NCI-H2107 treated with DMSO at 0.1 percent for 48 hours (cell line): ENCODE data around the gene RAB7B.

Experiments
- DNase-seq: peaks from one replicate; lab custom pipeline; 2025; ENCODE audit not compliant: unreplicated experiment; lab: John Stamatoyannopoulos, UW

The RAB7B gene

DNA sequence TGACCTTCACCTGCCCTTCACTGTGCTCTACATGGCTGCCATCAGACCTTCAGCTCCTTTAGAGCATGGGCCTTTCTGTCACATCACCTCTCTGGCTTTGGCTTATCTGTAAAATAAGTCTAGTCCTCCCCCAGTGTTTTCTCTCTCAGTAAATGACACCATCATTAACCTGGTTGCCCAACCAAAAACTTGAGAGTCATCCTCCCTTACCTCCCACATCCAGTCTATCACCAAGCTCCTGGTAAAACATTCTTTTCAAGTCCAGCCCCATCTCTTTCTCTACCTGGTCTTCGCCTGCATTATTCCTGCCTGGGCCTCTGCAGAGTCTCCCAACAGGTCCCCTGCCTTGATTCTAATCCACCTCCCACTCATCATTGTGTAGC, 73.0 kb downstream of the RAB7B start:
- no peak for DNase-seq

- DNase-seq = no peak
Measured at GRCh38 chr1:205929496-205930194, 73.5 kb downstream of the RAB7B start.

- DNase-seq = no peak
Measured at GRCh38 chr1:205928317-205928716, 74.9 kb downstream of the RAB7B start.

- DNase-seq = no peak
Measured at GRCh38 chr1:205927676-205928075, 75.5 kb downstream of the RAB7B start.

- no peak for DNase-seq
Measured at GRCh38 chr1:205927247-205927646, 75.9 kb downstream of the RAB7B start.
